ENCODE measurements around the gene CARMIL1.

CARMIL1 gene

DNA sequence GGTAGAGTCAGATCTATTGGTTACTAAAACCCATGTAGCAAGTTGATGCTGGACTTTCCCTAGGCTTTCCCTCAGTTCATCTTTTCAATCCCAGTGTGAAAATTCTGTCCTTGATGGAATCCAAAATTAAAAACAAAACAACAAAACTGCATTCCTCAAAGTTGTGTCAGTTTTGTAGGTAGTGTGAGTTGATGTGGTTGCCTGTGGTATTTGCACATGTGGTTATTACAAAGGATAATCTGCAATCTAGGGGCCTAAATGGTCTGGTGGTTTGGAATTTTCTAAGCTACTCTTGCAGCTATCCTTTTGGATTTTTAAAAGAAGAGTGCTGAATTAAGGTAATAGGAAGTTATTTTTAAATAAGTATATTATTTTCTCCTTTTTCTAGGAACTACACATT, 240.7 kb downstream of the CARMIL1 start:
- H3K4me3 ChIP-seq = no peak overlapping the region

DNA sequence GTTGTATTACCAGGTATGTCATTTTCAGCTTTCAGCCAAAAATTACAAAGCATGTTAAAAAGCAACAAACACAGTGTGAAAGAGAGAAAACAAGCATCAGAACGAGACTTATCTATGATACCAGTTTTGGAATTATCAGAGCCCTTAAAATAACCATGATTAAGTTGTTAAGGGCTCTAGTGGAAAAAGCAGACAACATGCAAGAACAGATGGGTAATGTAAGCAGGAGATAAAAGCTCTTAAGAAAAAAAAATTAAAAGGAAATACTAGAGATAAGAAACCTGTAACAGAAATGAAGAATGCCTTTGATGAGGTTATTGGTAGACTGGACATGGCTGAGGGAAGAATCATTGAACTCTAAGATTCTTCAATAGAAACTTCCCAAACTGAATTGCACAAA, 245.4 kb downstream of the CARMIL1 start:
- Histone ChIP-seq H3K27ac (no peak overlapping the region), H3K4me3 (no peak overlapping the region)

More for the DNA sequence above, 240.7 kb downstream of the CARMIL1 start:
- no peak overlapping the region for H3K27ac ChIP-seq

DNA sequence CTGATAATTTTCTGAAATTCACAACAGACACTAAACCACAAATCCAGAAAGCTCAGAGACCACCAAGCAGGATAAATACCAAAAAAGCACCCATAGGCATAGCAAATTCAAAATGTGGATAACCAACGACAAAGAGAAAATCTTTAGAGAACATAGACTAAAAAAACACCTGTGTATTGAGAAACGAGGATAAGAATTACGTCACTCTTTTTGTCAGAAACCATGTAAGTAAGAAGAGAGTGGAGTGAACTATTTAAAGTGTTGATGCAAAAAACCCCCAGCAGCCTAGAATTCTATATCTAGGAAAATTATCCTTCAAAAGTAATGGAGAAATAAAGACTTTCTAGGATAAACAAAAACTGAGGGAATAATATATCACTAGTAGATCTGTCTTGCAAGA, 245.9 kb downstream of the CARMIL1 start:
- Histone ChIP-seq H3K27ac (no peak overlapping the region), H3K4me3 (no peak overlapping the region)

DNA sequence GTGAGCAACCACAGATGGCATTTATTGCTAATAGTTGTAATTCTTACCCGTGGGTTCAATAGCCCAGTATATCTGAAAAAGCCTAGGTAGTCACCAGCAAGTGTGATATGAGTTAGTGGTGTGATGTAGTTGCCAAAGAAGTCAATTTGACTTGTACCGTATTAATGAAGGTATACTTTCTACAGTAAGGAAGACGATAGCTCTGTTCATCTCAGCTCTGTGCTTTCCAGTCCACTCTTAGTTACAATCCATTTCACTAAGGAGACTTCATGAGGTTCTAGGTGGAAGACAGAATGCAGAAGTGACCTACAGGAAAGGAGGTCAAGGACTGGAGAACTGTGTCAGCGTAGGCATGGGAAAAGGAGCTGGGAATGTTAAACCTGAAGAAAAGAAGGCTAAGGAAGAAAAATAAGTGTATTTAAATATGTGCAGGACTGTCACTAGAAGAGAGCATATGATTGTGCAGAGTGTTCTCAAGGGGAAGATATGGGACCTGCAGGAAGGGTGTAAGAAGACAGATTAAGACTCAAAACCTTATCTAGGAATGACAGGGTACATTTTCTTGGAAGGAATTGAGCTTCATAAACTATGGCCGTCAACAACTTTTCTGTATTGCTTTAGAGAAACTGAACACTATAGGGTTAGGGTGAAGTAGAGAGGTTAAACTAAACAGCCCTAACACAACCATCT, 255.9 kb downstream of the CARMIL1 start:
- no peak overlapping the region for H3K27ac ChIP-seq
- no peak overlapping the region for H3K4me3 ChIP-seq

- H3K27ac ChIP-seq = no peak overlapping the region
- H3K4me3 ChIP-seq = no peak overlapping the region
These were observed 256.6 kb downstream of the CARMIL1 start for GRCh38 chr6:25535632-25536225.

DNA sequence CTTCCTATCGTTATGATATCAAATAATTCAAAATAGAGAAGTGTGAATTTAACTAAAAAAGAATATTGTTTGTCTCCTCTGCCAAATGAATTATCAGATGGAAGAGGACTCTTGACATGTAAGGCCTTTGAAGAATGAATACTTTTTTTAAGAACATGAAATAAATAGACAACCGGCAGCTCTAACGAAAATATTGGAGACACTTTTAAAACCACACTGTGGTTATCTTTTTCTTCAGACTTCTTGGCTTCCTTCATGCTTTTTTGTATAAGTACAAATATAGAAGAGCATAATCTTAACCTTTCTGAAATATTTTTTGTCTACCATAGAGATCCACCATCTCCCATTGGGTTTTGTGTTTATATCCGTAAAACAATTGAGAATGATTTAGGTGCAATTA, 257.6 kb downstream of the CARMIL1 start:
- H3K4me3 ChIP-seq = no peak overlapping the region
- no peak overlapping the region for H3K27ac ChIP-seq

DNA sequence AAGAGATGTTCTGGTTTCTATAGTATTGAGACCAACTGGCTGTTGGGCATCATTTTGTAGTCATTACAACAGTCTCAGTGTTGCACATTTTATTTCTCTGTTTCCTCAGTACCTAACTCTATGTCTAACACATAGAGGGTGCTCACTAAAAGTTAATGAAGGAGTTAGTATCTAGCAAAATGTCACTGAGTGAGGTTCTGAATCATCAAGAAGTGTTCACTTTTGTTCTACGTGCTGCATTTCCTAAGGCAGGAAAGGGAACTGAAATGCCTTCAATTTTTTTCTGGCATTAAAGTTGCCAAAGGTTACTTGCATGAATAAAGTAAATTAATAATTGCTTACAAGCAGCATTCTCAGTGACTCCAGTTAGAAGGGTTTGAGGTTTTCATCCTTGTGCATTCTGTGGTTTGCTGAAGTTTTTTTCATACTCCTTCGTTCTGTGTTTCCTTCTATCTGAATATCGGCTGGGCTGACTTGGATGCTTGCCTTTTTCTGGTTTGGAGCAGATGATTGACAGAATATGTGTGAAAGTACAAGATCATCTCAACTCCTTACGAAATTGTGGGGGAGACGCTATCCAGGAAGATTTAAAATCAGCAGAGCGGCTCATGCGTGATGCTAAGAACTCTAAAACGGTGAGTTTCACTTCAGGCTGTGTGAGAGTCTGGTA, 258.3 kb downstream of the CARMIL1 start:
- Histone ChIP-seq H3K27ac (no peak overlapping the region), H3K4me3 (no peak overlapping the region)

- Histone ChIP-seq H3K27ac (no peak overlapping the region), H3K4me3 (no peak overlapping the region)
These were observed 262.1 kb downstream of the CARMIL1 start for GRCh38 chr6:25541228-25541627.

- Histone ChIP-seq H3K27ac (no peak overlapping the region), H3K4me3 (no peak overlapping the region)
These were observed 264.1 kb downstream of the CARMIL1 start for GRCh38 chr6:25542984-25543910.

- no peak overlapping the region for H3K4me3 ChIP-seq
- H3K27ac ChIP-seq = no peak overlapping the region
These were observed 265.7 kb downstream of the CARMIL1 start for GRCh38 chr6:25544833-25545232.

DNA sequence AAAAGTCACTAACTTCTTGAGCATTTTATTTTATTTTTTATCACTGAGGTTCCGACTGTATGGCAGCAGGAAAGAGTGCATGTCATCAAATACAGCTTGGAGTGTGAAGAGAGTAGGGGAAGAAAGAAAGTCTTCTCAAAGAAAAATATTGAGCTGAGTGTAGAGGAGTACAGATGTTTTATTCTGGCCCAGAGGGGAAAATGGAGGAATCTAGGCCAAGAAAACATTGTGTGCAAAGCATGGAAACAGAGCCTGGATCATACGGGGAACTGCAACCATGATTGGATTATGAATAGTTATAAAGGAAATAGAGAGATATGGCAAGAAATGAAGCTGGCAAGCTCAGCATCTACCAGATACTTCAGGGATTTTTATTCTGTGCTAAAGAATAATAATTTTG, 268.6 kb downstream of the CARMIL1 start:
- no peak overlapping the region for H3K4me3 ChIP-seq
- no peak overlapping the region for H3K27ac ChIP-seq

DNA sequence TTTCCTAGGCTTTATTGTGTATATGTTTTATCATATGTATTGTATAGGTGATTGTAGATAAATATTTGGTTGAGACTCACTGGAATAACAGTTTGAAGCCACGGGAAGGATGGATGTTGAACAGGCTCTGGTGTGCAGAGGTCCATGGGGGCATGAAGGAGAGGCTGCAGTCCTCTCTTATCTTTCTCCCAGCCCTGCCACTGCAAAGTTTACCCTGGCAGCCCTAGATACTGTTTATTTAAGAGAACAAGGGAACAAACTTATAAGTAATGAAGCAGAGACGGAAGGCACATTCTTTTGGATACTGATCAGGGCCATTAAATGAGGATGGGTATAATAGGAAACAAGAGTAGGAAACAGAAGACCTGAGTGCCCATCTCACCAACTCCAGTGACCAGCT, 269.3 kb downstream of the CARMIL1 start:
- Histone ChIP-seq H3K4me3 (no peak overlapping the region), H3K27ac (no peak overlapping the region)

GRCh38 chr6:25550631-25551030, 271.5 kb downstream of the CARMIL1 start:
- no peak overlapping the region for H3K27ac ChIP-seq
- H3K4me3 ChIP-seq = no peak overlapping the region

DNA sequence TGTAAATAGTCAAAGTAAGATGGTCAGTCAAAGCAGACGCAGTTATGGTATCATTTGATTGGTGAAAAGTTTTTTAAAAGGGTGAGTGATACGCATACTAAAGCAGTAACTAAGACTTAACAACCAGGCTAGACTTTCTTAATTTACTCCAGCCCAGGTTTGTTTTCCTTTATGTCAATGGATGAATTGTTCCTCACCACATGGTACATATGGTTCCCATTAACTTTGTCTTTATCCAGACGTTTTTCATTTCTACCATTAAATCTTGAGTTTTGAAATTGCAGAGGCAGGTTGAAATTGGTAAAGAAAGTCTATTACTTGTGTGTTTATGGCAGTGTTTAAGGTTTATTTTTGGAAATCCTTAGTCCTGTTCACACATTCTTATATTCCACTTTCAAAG, 274.3 kb downstream of the CARMIL1 start:
- no peak overlapping the region for H3K4me3 ChIP-seq
- no peak overlapping the region for H3K27ac ChIP-seq

GRCh38 chr6:25555188-25555587, 276.0 kb downstream of the CARMIL1 start:
- Histone ChIP-seq H3K4me3 (no peak overlapping the region), H3K27ac (no peak overlapping the region)

- Histone ChIP-seq H3K27ac (no peak overlapping the region), H3K4me3 (no peak overlapping the region)
These were observed 277.3 kb downstream of the CARMIL1 start for GRCh38 chr6:25556516-25556915.

GRCh38 chr6:25558155-25558817, 279.1 kb downstream of the CARMIL1 start:
- Histone ChIP-seq H3K4me3 (no peak overlapping the region), H3K27ac (no peak overlapping the region)

- no peak overlapping the region for H3K4me3 ChIP-seq
- H3K27ac ChIP-seq = no peak overlapping the region
These were observed 281.7 kb downstream of the CARMIL1 start for GRCh38 chr6:25560865-25561264.

GRCh38 chr6:25564943-25565342, 285.8 kb downstream of the CARMIL1 start:
- H3K27ac ChIP-seq = no peak overlapping the region

DNA sequence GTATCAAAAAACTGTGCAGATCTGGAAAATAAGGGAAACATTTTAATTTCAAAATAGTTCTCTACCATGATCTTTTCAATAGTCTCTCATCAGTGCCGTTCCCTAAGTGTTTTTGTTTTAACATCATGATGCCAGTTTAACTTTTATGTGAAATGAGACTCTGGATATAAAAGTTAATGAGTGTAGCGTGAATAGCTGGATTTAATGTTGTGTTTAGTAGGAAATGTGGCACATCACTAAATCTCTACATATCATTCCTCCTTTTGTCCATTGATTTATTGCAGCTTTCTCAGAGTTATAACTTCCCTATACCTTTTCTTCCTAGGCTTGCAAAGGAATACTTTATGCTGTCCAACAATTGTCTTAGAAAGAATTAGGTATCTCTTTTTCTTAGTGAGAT, 291.4 kb downstream of the CARMIL1 start:
- H3K4me3 ChIP-seq = no peak overlapping the region
- H3K27ac ChIP-seq = no peak overlapping the region

More at GRCh38 chr6:25564943-25565342, 285.8 kb downstream of the CARMIL1 start:
- H3K4me3 ChIP-seq = no peak overlapping the region
